GF-D8 (cell line): ENCODE data around the gene ERLIN1.
"Not testable (repeated sequence)": the region's sequence is repeated elsewhere in the genome, so short reads cannot be mapped to it uniquely, and the experiment has no call there.

Experiments used
- DNase-seq: peaks from one replicate; lab custom pipeline; 2025; lab: John Stamatoyannopoulos, UW

ERLIN1 gene

GRCh38 chr10:100133801-100134200, 52.0 kb downstream of the ERLIN1 start:
- no peak for DNase-seq

- DNase-seq, result no peak
Observed at GRCh38 chr10:100132427-100132826, 53.4 kb downstream of the ERLIN1 start.

- no peak for DNase-seq
Observed at GRCh38 chr10:100131571-100131970, 54.3 kb downstream of the ERLIN1 start.

DNA sequence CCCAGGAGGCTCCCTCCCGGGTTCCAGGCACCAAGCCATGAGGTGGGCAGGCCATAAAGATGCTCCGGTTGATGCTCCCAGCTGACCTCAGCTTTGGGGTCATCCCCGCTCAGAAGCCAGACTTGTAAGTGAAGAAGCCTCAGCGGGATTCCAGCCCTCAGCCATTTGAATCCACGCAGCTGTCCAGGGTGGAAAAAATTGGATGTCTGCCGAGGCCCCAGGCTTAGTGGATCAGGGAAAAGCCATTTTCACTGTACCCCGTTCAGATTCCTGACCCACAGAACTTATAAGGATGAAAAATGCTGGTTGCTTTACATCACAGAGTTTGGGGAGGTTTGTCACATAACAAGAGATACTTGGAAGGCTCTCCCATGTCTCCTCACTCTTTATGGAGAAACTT, 55.0 kb downstream of the ERLIN1 start:
- no peak for DNase-seq

GRCh38 chr10:100129424-100129823, 56.4 kb downstream of the ERLIN1 start:
- no peak for DNase-seq

DNA sequence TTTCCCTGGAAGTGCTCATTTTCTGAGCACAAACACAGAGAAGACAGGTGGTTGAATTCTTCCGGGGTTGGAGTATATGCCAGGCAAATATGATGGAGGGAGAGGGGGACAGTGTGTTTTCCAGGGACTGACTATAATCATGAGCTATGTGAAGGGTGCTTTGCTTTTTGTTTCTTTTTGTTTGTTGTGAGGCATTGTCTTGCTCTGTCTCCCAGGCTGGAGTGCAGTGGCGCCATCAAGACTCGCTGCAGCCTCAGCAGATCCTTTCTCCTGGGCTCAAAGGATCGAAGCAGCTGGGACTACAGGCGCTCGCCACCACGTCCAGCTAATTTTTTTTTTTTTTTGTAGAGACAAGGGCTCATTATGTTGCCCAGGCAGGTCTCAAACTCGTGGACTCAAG, 56.9 kb downstream of the ERLIN1 start:
- no peak for DNase-seq

DNA sequence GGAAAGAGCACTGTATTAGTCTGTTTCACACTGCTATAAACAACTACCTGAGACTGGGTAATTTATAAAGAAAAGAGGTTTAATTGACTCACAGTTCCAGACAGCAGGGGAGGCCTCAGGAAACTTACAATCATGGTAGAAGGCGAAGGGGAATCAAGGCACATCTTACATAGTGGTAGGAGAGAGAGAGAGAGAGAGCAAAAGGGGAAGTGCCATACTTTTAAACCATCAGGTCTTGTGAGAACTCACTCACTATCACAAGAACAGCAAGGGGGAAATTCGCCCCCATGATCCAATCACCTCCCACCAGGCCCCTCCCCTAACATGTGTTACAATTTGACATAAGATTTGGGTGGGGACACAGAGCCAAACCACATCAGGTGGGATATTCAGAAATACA, 60.5 kb downstream of the ERLIN1 start:
- DNase-seq, result not testable (repeated sequence)

- no peak for DNase-seq
Observed at GRCh38 chr10:100124097-100124496, 61.7 kb downstream of the ERLIN1 start.

DNA sequence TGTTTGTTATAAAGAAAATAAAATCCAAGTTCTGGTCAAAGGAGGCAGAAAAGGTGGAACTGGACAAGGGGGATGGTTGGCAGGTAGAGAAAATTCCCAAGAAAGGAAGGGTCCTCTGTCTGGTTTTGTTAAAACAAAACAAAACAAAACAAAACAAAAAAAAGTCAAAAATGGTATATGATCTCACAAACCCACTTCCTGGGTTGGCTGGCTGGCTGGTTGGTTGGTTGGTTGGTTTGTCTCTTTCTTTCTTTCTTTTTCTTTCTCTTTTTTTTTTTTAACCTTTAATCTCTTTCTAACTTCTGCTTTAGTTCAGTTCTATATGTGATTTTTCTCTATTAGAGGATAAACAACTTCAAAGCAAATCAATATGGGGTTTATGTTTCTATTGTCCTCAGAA, 63.0 kb downstream of the ERLIN1 start:
- no peak for DNase-seq

GRCh38 chr10:100120550-100120949, 65.3 kb downstream of the ERLIN1 start:
- DNase-seq, result no peak

DNA sequence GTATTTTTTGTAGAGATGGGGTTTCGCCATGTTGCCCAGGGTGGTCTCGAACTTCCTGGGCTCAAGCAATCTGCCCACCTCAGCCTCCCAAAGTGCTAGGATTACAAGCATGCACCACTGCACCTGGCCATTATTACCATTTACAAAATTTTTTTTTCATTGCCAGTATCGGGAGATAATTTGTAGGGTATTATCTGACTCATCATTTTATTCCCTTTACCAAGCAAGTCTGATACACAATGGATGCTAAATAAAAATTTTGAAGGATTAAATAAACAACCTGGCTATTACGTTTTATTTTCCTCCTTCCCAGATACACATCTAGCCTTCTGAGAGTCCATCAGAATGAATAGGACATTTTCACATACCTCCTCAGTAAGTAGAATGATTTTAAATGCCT, 66.1 kb downstream of the ERLIN1 start:
- DNase-seq, result no peak

- DNase-seq, result no peak
Observed at GRCh38 chr10:100114976-100115770, 70.7 kb downstream of the ERLIN1 start.

- no peak for DNase-seq
Observed at GRCh38 chr10:100114460-100114859, 71.4 kb downstream of the ERLIN1 start.

DNA sequence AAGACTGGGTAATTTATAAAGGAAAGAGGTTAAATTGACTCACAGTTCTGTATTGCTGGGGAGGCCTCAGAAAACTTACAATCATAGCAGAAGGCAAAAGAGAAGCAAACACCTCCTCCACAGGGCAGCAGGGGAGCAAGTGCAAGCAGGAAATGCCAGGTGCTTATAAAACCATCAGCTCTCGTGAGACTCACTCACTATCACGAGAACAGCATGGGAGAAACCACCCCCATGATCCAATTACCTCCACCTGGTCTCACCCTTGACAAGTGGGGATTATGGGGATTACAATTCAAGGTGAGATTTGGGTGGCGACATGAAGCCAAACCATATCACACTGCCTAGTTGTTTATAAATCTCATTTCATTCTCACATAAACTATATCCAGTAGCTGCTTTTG, 76.2 kb downstream of the ERLIN1 start:
- DNase-seq, result no peak

GRCh38 chr10:100106865-100107264, 79.0 kb downstream of the ERLIN1 start:
- no peak for DNase-seq

DNA sequence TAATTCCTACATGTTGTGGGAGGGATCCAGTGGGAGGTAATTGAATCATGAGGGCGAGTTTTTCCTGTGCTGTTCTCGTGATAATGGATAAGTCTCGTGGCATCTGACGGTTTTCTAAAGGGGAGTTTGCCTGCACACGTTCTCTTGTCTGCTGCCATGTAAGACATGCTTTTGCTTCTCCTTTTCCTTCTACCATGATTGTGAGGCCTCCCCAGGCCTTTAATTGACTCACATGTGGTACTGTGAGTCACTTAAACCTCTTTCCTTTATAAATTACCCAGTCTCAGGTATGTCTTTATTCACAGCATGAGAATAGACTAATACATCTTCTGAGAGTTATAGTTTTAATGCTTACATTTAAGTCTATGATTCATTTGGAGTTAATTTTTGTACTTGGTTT, 81.5 kb downstream of the ERLIN1 start:
- DNase-seq, result no peak

GRCh38 chr10:100103581-100103980, 82.2 kb downstream of the ERLIN1 start:
- DNase-seq, result no peak

- DNase-seq, result no peak
Observed at GRCh38 chr10:100101192-100102076, 84.4 kb downstream of the ERLIN1 start.

- no peak for DNase-seq
Observed at GRCh38 chr10:100100651-100101184, 85.1 kb downstream of the ERLIN1 start.
